SK-N-SH treated with all-trans-retinoic acid at 6 μM for 48 hours (cell line): ENCODE data around the gene STXBP5.

Experiments
- ESRRG ChIP-seq: fragments of 250-450 bp; sonication (Bioruptor Pico); IDR thresholded peaks from 2 replicates; pipeline ENCODE4 v1.6.1; 2021; ENCODE audit warnings: mild to moderate bottlenecking
- OSR1 ChIP-seq: fragments of 250-450 bp; sonication (Bioruptor Pico); IDR thresholded peaks from 2 replicates; pipeline ENCODE4 v1.8.0; 2022; ENCODE audit warnings: moderate library complexity, mild to moderate bottlenecking, inconsistent platforms
- PPARA ChIP-seq: fragments of 250-450 bp; sonication (Bioruptor Pico); IDR thresholded peaks from 2 replicates; pipeline ENCODE4 v1.5.0; 2020; ENCODE audit warnings: mild to moderate bottlenecking, borderline replicate concordance
- RARB ChIP-seq: fragments of 250-450 bp; sonication (Bioruptor Pico); IDR thresholded peaks from 2 replicates; pipeline ENCODE4 v1.8.0; 2021; ENCODE audit warnings: mild to moderate bottlenecking, moderate library complexity
- TCF4 ChIP-seq: fragments of 250-450 bp; sonication (Bioruptor Pico); IDR thresholded peaks from 2 replicates; pipeline ENCODE4 v1.8.0; 2021; ENCODE audit warnings: mild to moderate bottlenecking, moderate library complexity, borderline replicate concordance

DNA sequence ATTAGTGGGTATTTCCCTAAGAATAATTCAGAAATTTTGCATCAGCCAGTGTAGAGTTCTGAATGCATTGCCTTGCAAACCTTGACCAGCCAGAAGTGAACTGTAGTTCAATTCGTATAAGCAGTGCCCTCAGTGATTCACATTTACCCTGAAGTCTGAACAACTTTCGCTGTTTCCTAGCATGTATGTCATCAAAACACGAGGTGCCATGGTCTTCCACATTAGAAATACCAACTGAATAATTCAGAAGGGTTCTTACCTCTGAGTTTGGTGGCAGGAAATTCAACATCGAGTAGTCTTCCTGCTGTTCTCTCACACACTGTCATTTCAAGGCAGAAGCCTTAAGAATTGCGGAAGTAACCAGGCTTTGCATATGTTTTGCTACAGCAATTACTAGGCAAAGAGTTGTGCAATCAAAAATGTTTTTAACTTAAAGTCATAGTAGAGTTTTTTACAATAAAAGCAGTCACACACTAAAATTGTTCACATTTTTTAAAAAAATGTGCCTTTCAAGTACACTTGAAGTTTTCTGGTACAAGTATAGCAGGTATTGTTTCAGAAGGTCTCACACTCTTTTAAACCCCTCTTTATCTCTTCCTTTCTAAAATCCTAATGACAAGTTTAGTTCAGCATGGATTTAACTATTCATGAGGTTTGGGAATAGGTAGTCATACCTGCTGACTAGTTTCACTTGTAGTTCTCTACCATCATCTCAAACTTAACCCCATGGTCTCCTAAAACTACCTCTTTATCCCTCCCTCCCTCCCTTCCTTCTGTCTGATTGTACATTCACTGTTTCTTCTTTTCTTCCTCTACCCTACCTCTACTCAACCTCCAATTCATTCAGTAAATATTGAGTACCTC is 118.3 kb downstream of the STXBP5 start:
- TF ChIP-seq ESRRG (CRISPR knock-in tag): no peak
- no peak for TF ChIP-seq PPARA (CRISPR knock-in tag)
- TF ChIP-seq OSR1 (CRISPR knock-in tag): no peak
- no peak for TF ChIP-seq TCF4 (CRISPR knock-in tag)
- no peak for TF ChIP-seq RARB (CRISPR knock-in tag)
